IPS-NIHi7 (cell line): Measurements from ENCODE around the gene GFY.

Experiments
- DNase-seq: peaks from one replicate; pipeline ENCODE4 v3.0.0; 2012; ENCODE audit warnings: mixed read lengths; ENCODE audit errors: extremely low spot score

Gene GFY

GRCh38 chr19:49408816-49409440 is 16.3 kb upstream of the GFY start:
- no peak for DNase-seq

- no peak for DNase-seq
These were observed 15.7 kb upstream of the GFY start for GRCh38 chr19:49409441-49410029.

GRCh38 chr19:49411681-49412326 is 13.4 kb upstream of the GFY start:
- DNase-seq = no peak

GRCh38 chr19:49413348-49413747 is 11.8 kb upstream of the GFY start:
- DNase-seq = no peak

- DNase-seq = no peak
These were observed 10.9 kb upstream of the GFY start for GRCh38 chr19:49414256-49414655.

GRCh38 chr19:49415102-49415809 is 9.9 kb upstream of the GFY start:
- DNase-seq = no peak

GRCh38 chr19:49415810-49416200 is 9.4 kb upstream of the GFY start:
- DNase-seq = no peak

- peak; percentile 67 for DNase-seq
These were observed 8.1 kb upstream of the GFY start for GRCh38 chr19:49417088-49417487.

GRCh38 chr19:49418511-49418910 is 6.7 kb upstream of the GFY start:
- DNase-seq = no peak

- no peak for DNase-seq
These were observed 6.0 kb upstream of the GFY start for GRCh38 chr19:49419173-49419572.

- no peak for DNase-seq
These were observed 5.0 kb upstream of the GFY start for GRCh38 chr19:49420227-49420626.

GRCh38 chr19:49421039-49421877 is 3.9 kb upstream of the GFY start:
- peak; percentile 95 for DNase-seq

GRCh38 chr19:49421878-49422202 is 3.3 kb upstream of the GFY start:
- no peak for DNase-seq

- no peak for DNase-seq
These were observed 2.6 kb upstream of the GFY start for GRCh38 chr19:49422407-49423070.

- DNase-seq = no peak
These were observed 1.9 kb upstream of the GFY start, which contains the start of gene PTH2 for GRCh38 chr19:49423071-49423984. TSS of gene PTH2 (minus strand) at chr19:49423441. CDS start at chr19:49423339, 102 bp downstream.

GRCh38 chr19:49423985-49424303 is 1.2 kb upstream of the GFY start:
- DNase-seq = no peak

GRCh38 chr19:49425922-49426592 is 869 bp downstream of the GFY start:
- DNase-seq = peak; percentile 78

GRCh38 chr19:49427339-49427738 is 2.2 kb downstream of the GFY start:
- DNase-seq = no peak

- DNase-seq = peak; percentile 67
These were observed 2.8 kb downstream of the GFY start for GRCh38 chr19:49427855-49428546.
